Testis (tissue), 3 donors: ENCODE data around the gene C1D. TPM values are rescaled to one million over a fixed set of nuclear protein-coding genes. Genes with fewer than 3 reads are reported as not detected.

Experiments
- DNase-seq: peaks from one replicate; pipeline ENCODE4 v3.0.0-alpha.2; 2019
- H3K27ac ChIP-seq, 2 donors: fragments of 200-600 bp; sonication (generic); one replicate each; pipeline ENCODE4 v1.5.1; 2019
- H3K27me3 ChIP-seq: fragments of 200-600 bp; sonication (generic); one replicate; pipeline ENCODE4 v1.5.1; 2019
- H3K36me3 ChIP-seq: fragments of 200-600 bp; sonication (generic); one replicate; pipeline ENCODE4 v1.5.1; 2017; ENCODE audit warnings: low read depth; ENCODE audit errors: missing control alignments
- H3K4me1 ChIP-seq: fragments of 200-600 bp; sonication (generic); one replicate; pipeline ENCODE4 v1.5.1; 2019
- H3K4me3 ChIP-seq, 2 donors: fragments of 200-600 bp; sonication (generic); one replicate each; pipeline ENCODE4 v1.5.1; 2017 to 2019
- H3K9me3 ChIP-seq: fragments of 200-600 bp; sonication (generic); one replicate; pipeline ENCODE4 v1.5.1; 2017
- POLR2A ChIP-seq: fragments of 450-650 bp; IDR thresholded peaks from one replicate; pipeline ENCODE4 v1.6.1; 2017; ENCODE audit warnings: antibody characterized with exemption, mild to moderate bottlenecking, moderate library complexity
- WGBS, 2 donors: methylation state at CpG; one replicate each; pipeline ENCODE4 v1.1.5; 2018; 5-methylcytosine and 5-hydroxymethylcytosine counted together
- intact Hi-C: fragments of 100-400 bp; cut with DNase I; formaldehyde crosslinking; loops from one replicate; pipeline ENCODE4 v1.15.1; 2023; ENCODE audit warnings: low total_unique reads
- polyA plus RNA-seq: library from polyadenylated mRNA; stranded (reverse); fragments of 350-450 nt; fragmentation: Illumina TruSeq; extraction: RNeasy Lipid Tissue Mini Kit (QIAGEN cat#74804); gene quantifications from one replicate; pipeline ENCODE4 v1.2.3, GENCODE V29; 2014; ENCODE audit warnings: low read depth, low replicate concordance; ENCODE audit not compliant: insufficient read depth
- total RNA-seq, 2 donors: library from RNA; depleted of rRNA; stranded (reverse); fragments of >200 nt; gene quantifications; one replicate each; pipeline ENCODE4 v1.2.3, GENCODE V29; 2016
- TF ChIP-seq, protein P1 (sequence below), 3 experiments: fragments of 450-650 bp in 2 of 3; fragments of 200-600 bp in 1 of 3; sonication (generic) in 1 of 3; IDR thresholded peaks; one replicate each; pipeline ENCODE4 v1.5.1; 2016 to 2019; ENCODE audit warnings: antibody characterized with exemption in 3 of 3, mild to moderate bottlenecking in 2 of 3, moderate library complexity in 1 of 3

Gene C1D
- total and polyA plus RNA-seq, 3 donors from 2014 or later, result 27.0 to 34.0 (median 31.7) TPM

DNA sequence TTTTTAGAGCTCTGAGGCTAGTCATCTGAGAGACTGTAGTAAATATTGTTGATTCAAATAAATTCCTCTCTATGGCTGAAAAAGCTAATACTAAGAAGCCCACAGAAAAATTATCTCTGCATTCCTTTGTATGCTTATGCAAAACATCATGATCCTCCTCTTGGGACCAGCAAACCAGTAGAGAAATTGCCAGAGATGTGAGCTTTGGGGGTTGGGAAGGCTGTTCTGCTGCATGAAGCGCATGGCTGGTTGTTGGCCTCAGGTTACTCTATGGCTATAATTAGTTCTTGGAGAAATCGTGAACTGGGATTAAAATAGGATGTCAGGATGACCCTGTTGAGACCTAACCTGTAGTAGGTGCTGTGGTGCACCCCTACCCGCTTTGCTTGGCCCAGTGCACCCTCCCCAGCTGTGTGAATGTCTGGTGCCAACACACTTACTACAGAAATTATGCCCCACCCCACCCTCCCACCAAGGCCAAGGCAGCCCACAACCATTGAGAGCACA, 35.5 kb upstream of the C1D start:
- Histone ChIP-seq H3K27me3 (no peaks in the 10 kb centered on the region), H3K4me3 (no peak overlapping the region), H3K9me3 (no peaks in the 10 kb centered on the region), H3K4me1 (peaks cover 5% of the 10 kb centered on the region), H3K27ac (no peak overlapping the region), H3K36me3 (no peaks in the 10 kb centered on the region)
- no peak for TF ChIP-seq POLR2A
- WGBS, 2 donors, result 85 to 97% methylated on average over 3 of the region's 3 CpGs
- intact Hi-C loops, result no loop called here
- DNase-seq, result no peak

DNA sequence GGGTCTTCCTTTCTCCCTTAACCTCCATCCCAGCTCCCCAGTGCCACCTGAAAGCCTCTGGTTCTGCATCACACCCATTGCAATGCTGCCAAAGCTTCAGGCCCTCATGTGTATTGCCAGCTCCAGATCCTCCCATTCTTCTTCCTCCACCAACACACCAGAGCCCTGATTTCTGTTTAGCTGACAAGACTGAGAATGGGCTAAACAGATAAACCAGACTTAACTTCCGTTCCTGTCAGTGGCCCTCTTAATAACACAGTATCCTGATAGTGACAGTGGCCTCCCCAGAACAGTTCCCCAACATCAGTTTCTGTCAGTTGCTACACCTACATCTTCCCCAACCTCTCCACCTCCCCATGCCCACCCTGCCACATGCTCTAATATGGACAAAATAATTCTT, 31.3 kb upstream of the C1D start:
- 93 to 100% methylated on average over 1 of the region's 1 CpG for WGBS, 2 donors
- TF ChIP-seq POLR2A, result no peak
- TF ChIP-seq, protein P1, sequence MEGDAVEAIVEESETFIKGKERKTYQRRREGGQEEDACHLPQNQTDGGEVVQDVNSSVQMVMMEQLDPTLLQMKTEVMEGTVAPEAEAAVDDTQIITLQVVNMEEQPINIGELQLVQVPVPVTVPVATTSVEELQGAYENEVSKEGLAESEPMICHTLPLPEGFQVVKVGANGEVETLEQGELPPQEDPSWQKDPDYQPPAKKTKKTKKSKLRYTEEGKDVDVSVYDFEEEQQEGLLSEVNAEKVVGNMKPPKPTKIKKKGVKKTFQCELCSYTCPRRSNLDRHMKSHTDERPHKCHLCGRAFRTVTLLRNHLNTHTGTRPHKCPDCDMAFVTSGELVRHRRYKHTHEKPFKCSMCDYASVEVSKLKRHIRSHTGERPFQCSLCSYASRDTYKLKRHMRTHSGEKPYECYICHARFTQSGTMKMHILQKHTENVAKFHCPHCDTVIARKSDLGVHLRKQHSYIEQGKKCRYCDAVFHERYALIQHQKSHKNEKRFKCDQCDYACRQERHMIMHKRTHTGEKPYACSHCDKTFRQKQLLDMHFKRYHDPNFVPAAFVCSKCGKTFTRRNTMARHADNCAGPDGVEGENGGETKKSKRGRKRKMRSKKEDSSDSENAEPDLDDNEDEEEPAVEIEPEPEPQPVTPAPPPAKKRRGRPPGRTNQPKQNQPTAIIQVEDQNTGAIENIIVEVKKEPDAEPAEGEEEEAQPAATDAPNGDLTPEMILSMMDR (IDR thresholded peaks at IDR 0.05), result no peak
- intact Hi-C loops, result no loop called here
- no peak for DNase-seq
- Histone ChIP-seq H3K9me3 (no peaks in the 10 kb centered on the region), H3K27ac (no peak overlapping the region), H3K36me3 (no peaks in the 10 kb centered on the region), H3K4me3 (no peak overlapping the region), H3K4me1 (no peaks in the 10 kb centered on the region), H3K27me3 (no peaks in the 10 kb centered on the region)

DNA sequence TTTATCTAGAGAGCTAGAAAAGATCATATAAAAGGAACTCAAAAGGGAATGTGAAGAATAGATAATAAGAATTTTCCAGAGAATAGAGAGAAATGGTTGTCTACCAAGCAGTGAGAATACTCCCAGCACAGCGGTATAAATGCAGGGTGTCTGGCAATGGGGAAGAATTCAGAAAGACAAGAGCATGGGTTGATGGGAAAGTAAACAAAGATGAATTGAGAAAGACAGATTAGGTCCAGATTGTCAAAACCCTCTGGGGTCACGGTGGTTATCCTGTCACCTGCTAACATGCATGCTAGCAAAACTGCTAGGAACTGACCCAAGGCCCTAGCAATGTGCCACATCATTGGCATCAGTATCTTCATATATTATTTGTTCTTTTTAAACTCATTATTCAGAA, 30.8 kb upstream of the C1D start:
- Histone ChIP-seq H3K4me3 (no peak overlapping the region), H3K27ac (no peak overlapping the region), H3K36me3 (no peaks in the 10 kb centered on the region), H3K27me3 (no peaks in the 10 kb centered on the region), H3K9me3 (no peaks in the 10 kb centered on the region), H3K4me1 (no peaks in the 10 kb centered on the region)
- DNase-seq, result no peak
- TF ChIP-seq, protein P1 (IDR thresholded peaks at IDR 0.05), result no peak
- WGBS, 2 donors, result 93 to 97% methylated on average over 2 of the region's 2 CpGs
- intact Hi-C loops, result no loop called here

DNA sequence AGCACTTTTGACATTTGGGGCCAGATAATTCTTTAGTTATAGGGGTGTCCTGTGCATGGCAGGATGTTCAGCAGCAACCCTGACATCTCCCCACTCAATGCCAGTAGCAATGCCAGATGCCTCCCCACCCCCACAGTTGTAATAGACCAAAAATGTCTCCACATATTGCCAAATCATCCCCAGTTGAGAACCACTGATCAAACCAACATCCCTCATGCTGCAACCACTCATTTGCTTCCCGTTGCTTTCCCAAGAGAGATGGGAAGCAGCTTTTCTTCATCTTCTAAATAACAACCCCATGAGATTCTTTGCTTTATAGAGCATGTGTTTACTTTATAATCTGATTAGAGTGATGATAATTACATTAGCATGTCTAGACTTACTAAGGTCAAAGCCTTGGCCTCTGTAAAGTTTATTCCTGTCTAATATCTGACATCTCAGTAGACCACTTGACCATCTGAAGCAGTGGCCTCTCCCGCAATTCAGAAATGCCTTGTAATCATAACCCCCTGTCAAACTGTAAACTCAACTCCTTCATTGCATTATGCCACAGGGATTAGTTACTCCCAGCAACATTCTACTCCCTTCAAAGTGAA, 28.7 kb upstream of the C1D start:
- Histone ChIP-seq H3K9me3 (no peaks in the 10 kb centered on the region), H3K36me3 (no peaks in the 10 kb centered on the region), H3K4me1 (no peaks in the 10 kb centered on the region), H3K27me3 (no peaks in the 10 kb centered on the region), H3K4me3 (no peak overlapping the region), H3K27ac (no peak overlapping the region)
- WGBS, 2 donors, result 81 to 82% methylated on average over 2 of the region's 2 CpGs
- intact Hi-C loops, result no loop called here
- TF ChIP-seq, protein P1 (IDR thresholded peaks at IDR 0.05), result no peak
- TF ChIP-seq POLR2A, result no peak
- no peak for DNase-seq

GRCh38 chr2:68089961-68090360, 27.2 kb upstream of the C1D start:
- WGBS, 2 donors, result 78 to 91% methylated on average over 1 of the region's 1 CpG
- H3K4me3 ChIP-seq, result no peak overlapping the region
- TF ChIP-seq, protein P1 (IDR thresholded peaks at IDR 0.05), result no peak
- TF ChIP-seq POLR2A, result no peak
- H3K27ac ChIP-seq, result no peak overlapping the region
- no peaks in the 10 kb centered on the region for H3K4me1 ChIP-seq
- no peaks in the 10 kb centered on the region for H3K9me3 ChIP-seq
- no peak for DNase-seq
- H3K27me3 ChIP-seq, result no peaks in the 10 kb centered on the region
- H3K36me3 ChIP-seq, result no peaks in the 10 kb centered on the region
- intact Hi-C loops, result no loop called here
